Measurements from ENCODE around the gene ALKAL2.
"Not testable (repeated sequence)": the region's sequence is repeated elsewhere in the genome, so short reads cannot be mapped to it uniquely, and the experiment has no call there.

The ALKAL2 gene, protein sequence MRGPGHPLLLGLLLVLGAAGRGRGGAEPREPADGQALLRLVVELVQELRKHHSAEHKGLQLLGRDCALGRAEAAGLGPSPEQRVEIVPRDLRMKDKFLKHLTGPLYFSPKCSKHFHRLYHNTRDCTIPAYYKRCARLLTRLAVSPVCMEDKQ

DNA sequence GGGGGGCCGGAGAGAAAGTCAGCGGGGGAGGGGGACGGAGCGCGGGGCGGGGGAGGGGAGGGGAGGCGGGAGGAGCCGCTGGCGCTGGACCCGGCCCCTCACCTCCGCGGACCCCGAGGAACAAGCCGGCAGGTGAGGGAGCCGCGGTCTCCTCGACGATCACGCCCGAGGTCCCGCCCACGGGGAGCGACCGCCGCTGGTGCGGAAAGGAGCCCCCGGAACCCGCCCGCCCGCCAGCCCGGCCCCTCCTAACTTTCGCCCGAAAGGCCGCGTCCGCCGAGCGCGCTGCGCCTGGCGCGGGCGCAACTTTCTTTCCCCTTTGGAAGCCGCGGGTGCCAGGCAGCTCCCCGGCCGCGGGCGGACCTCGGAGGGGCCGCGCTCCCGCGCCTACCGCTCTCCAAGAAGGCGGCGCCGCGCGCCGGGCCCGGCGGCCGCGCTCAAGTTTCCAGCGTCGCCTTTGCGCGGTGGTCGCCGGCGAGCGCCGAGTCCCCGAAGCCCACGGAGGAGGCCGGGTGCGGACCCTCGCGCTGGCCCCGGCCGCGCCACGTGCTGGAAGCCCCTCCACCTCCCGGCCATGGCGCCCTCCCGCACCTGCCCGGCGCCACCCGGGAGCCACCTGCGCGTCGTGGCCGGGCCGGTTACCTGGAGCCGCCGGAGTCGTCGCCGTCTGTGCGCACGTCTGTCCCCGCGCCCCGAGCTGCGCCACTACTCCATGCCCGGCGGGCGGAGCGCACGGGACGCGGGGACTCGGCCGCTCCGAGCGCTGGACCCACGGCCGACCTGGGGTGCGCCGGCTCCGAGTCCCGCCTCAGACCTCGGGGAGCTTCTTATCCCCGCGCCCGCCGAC is at the start of gene ALKAL2:
Gene ALKAL2 (minus strand): TSS at position 181 of the 847 bp plus-strand sequence. CDS start 256 bp downstream, outside the sequence.
- no peak within 1 kb of the TSS for H3K9ac ChIP-seq (ENCODE audit: low read length)
- no peaks in the 10 kb centered on the region for H3K9me2 ChIP-seq (replicated peaks; ENCODE audit: insufficient read depth, low read length)
- no peak within 1 kb of the TSS for H3K4me3 ChIP-seq (ENCODE audit: insufficient read depth, low read length, poor library complexity, severe bottlenecking)
- no peaks in the 10 kb centered on the region for H4K20me1 ChIP-seq (ENCODE audit: low read depth, low read length)
- no peak within 1 kb of the TSS for H2AFZ ChIP-seq (ENCODE audit: low read depth, low read length, severe bottlenecking)
- no peaks in the 10 kb centered on the region for H3F3A ChIP-seq (ENCODE audit: insufficient read depth)
- no peak for TF ChIP-seq EZH2phosphoT487 (conservative IDR thresholded peaks at IDR 0.05; ENCODE audit: low read length)
- TF ChIP-seq, protein P1, sequence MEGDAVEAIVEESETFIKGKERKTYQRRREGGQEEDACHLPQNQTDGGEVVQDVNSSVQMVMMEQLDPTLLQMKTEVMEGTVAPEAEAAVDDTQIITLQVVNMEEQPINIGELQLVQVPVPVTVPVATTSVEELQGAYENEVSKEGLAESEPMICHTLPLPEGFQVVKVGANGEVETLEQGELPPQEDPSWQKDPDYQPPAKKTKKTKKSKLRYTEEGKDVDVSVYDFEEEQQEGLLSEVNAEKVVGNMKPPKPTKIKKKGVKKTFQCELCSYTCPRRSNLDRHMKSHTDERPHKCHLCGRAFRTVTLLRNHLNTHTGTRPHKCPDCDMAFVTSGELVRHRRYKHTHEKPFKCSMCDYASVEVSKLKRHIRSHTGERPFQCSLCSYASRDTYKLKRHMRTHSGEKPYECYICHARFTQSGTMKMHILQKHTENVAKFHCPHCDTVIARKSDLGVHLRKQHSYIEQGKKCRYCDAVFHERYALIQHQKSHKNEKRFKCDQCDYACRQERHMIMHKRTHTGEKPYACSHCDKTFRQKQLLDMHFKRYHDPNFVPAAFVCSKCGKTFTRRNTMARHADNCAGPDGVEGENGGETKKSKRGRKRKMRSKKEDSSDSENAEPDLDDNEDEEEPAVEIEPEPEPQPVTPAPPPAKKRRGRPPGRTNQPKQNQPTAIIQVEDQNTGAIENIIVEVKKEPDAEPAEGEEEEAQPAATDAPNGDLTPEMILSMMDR (IDR thresholded peaks at IDR 0.05; ENCODE audit: insufficient read depth, low read length, poor library complexity, severe bottlenecking) = no peak
- H3K9me3 ChIP-seq (ENCODE audit: insufficient read depth, low read length) = no peaks in the 10 kb centered on the region
- H3K4me2 ChIP-seq (ENCODE audit: low read depth, low read length, poor library complexity, severe bottlenecking) = no peak within 1 kb of the TSS
- H3K27me3 ChIP-seq (ENCODE audit: low read length) = no peaks in the 10 kb centered on the region
- H3K79me2 ChIP-seq (ENCODE audit: insufficient read depth, low read length) = no peaks in the 10 kb centered on the region
- H3K36me3 ChIP-seq (ENCODE audit: low read length) = no peaks in the 10 kb centered on the region
- no peak within 1 kb of the TSS for H3K27ac ChIP-seq (ENCODE audit: low read depth, low read length)

DNA sequence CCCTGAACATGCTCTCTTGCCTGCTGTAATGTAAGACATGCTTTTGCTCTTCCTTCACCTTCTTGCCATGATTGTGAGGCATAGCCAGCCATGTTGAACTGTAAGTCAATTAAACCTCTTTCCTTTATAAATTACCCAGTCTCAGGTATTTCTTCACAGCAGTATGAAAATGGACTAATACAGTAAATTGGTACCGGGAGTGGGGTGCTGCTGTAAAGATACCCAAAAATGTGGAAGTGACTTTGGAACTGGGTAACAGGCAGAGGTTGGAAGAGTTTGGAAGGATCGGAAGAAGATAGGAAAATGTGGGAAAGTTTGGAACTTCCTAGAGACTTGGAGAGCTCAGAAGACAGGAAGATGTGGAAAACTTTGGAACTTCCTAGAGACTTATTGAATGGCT is 49.1 kb upstream of the ALKAL2 start:
- H3K79me2 ChIP-seq (ENCODE audit: insufficient read depth, low read length); H2AFZ ChIP-seq (ENCODE audit: low read depth, low read length, severe bottlenecking); H3K9me2 ChIP-seq (replicated peaks; ENCODE audit: insufficient read depth, low read length); H3F3A ChIP-seq (ENCODE audit: insufficient read depth); H3K27me3 ChIP-seq (ENCODE audit: low read length); H3K27ac ChIP-seq (ENCODE audit: low read depth, low read length); H3K36me3 ChIP-seq (ENCODE audit: low read length); H3K4me2 ChIP-seq (ENCODE audit: low read depth, low read length, poor library complexity, severe bottlenecking); H3K9ac ChIP-seq (ENCODE audit: low read length); H3K9me3 ChIP-seq (ENCODE audit: insufficient read depth, low read length); H4K20me1 ChIP-seq (ENCODE audit: low read depth, low read length); H3K4me3 ChIP-seq (ENCODE audit: insufficient read depth, low read length, poor library complexity, severe bottlenecking): not testable (repeated sequence)

DNA sequence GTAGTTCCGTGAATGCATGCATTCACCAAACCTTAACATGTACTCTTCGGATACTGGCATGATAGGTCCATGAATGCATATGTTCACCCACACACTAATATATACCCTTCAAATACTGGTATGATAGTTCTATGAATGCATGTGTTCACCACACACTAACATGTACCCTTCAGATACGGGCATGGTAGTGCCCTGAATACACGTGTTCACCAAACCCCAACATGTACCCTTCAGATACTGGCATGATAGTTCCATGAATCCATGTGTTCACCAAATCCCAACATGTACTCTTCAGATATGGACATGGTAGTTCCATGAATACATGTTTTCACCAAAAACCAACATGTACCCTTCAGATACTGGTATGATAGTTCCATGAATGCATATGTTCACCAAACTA is 48.5 kb upstream of the ALKAL2 start:
- no peak overlapping the region for H3K27ac ChIP-seq (ENCODE audit: low read depth, low read length)
- no peak overlapping the region for H3K9ac ChIP-seq (ENCODE audit: low read length)
- no peak overlapping the region for H3K4me3 ChIP-seq (ENCODE audit: insufficient read depth, low read length, poor library complexity, severe bottlenecking)
- no peaks in the 10 kb centered on the region for H4K20me1 ChIP-seq (ENCODE audit: low read depth, low read length)
- peaks cover 6% of the 10 kb centered on the region; the same call in 1 of the 2 replicates for H3K9me3 ChIP-seq (ENCODE audit: insufficient read depth, low read length)
- no peak overlapping the region for H3K4me2 ChIP-seq (ENCODE audit: low read depth, low read length, poor library complexity, severe bottlenecking)
- no peaks in the 10 kb centered on the region for H3F3A ChIP-seq (ENCODE audit: insufficient read depth)
- no peaks in the 10 kb centered on the region for H3K79me2 ChIP-seq (ENCODE audit: insufficient read depth, low read length)
- H2AFZ ChIP-seq (ENCODE audit: low read depth, low read length, severe bottlenecking) = no peak overlapping the region
- TF ChIP-seq EZH2phosphoT487 (conservative IDR thresholded peaks at IDR 0.05; ENCODE audit: low read length) = no peak
- TF ChIP-seq, protein P1 (IDR thresholded peaks at IDR 0.05; ENCODE audit: insufficient read depth, low read length, poor library complexity, severe bottlenecking) = no peak
- no peaks in the 10 kb centered on the region for H3K9me2 ChIP-seq (replicated peaks; ENCODE audit: insufficient read depth, low read length)
- no peaks in the 10 kb centered on the region for H3K36me3 ChIP-seq (ENCODE audit: low read length)
- no peaks in the 10 kb centered on the region for H3K27me3 ChIP-seq (ENCODE audit: low read length)

DNA sequence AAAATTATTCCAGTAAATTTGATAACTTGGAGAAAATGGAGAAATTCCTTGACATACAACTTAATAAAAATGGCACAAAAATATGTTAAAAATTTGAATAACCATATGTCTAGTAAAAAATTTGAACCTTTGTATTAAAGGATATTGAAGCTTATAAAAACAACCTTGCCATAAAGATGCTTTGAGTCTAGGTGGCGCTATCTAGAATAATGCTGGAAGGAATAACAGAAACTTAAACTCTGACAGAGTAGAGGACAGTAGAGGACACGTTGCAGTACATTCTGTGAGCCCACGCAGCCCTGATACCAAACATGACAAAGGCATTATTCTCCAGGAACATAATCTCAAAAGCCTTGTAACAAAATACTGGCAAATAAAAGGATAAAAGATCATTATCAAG is 44.7 kb upstream of the ALKAL2 start:
- no peak overlapping the region for H2AFZ ChIP-seq (ENCODE audit: low read depth, low read length, severe bottlenecking)
- no peaks in the 10 kb centered on the region for H3K9me2 ChIP-seq (replicated peaks; ENCODE audit: insufficient read depth, low read length)
- H3K27me3 ChIP-seq (ENCODE audit: low read length) = no peaks in the 10 kb centered on the region
- H3K4me3 ChIP-seq (ENCODE audit: insufficient read depth, low read length, poor library complexity, severe bottlenecking) = no peak overlapping the region
- TF ChIP-seq, protein P1 (IDR thresholded peaks at IDR 0.05; ENCODE audit: insufficient read depth, low read length, poor library complexity, severe bottlenecking) = no peak
- TF ChIP-seq EZH2phosphoT487 (conservative IDR thresholded peaks at IDR 0.05; ENCODE audit: low read length) = no peak
- no peaks in the 10 kb centered on the region for H4K20me1 ChIP-seq (ENCODE audit: low read depth, low read length)
- H3K79me2 ChIP-seq (ENCODE audit: insufficient read depth, low read length) = no peaks in the 10 kb centered on the region
- no peak overlapping the region for H3K27ac ChIP-seq (ENCODE audit: low read depth, low read length)
- H3K36me3 ChIP-seq (ENCODE audit: low read length) = no peaks in the 10 kb centered on the region
- H3K9me3 ChIP-seq (ENCODE audit: insufficient read depth, low read length) = peaks cover 6% of the 10 kb centered on the region; the same call in 1 of the 2 replicates
- H3F3A ChIP-seq (ENCODE audit: insufficient read depth) = no peaks in the 10 kb centered on the region
- H3K9ac ChIP-seq (ENCODE audit: low read length) = no peak overlapping the region
- H3K4me2 ChIP-seq (ENCODE audit: low read depth, low read length, poor library complexity, severe bottlenecking) = no peak overlapping the region

Measured in SU-DHL-6 (cell line).